Caki2 (cell line): Measurements from ENCODE around the gene DCUN1D5. TPM values are rescaled to one million over a fixed set of nuclear protein-coding genes. Genes with fewer than 3 reads are reported as not detected.
A peak's percentile ranks its signal among the peaks of the same experiment; 100 is the strongest.

Experiments
- DNase-seq: peaks from one replicate; pipeline ENCODE4 v3.0.0-alpha.2; 2015; ENCODE audit warnings: low read depth
- in situ Hi-C: cut with HindIII; loops from 2 replicates; pipeline ENCODE4 v1.10.0; 2016; ENCODE audit warnings: low sequenced_read_pairs, low pct_unique_long_range_greater_than_20kb, mixed read lengths
- total RNA-seq: library from RNA; depleted of rRNA; stranded (reverse); fragments of >200 nt; shearing (Covaris generic); gene quantifications from 2 replicates; pipeline ENCODE4 v1.2.3, GENCODE V29; 2014; ENCODE audit warnings: low replicate concordance; rRNA removed

DCUN1D5 gene
- total RNA-seq: 66.1 and 89.2 TPM in 2 replicates

- in situ Hi-C loops: no loop called here
- peak; percentile 89 for DNase-seq
Observed at GRCh38 chr11:103091801-103092524, at the start of gene DCUN1D5. Gene DCUN1D5, minus strand, starts transcription at chr11:103092160. Its CDS starts 288 bp downstream, at chr11:103091872.

- in situ Hi-C loops: no loop called here
- DNase-seq: no peak
Observed at GRCh38 chr11:103125462-103125861, 33.5 kb upstream of the DCUN1D5 start.

- in situ Hi-C loops: no loop called here
- DNase-seq: no peak
Observed at GRCh38 chr11:103114836-103115235, 22.9 kb upstream of the DCUN1D5 start.

DNA sequence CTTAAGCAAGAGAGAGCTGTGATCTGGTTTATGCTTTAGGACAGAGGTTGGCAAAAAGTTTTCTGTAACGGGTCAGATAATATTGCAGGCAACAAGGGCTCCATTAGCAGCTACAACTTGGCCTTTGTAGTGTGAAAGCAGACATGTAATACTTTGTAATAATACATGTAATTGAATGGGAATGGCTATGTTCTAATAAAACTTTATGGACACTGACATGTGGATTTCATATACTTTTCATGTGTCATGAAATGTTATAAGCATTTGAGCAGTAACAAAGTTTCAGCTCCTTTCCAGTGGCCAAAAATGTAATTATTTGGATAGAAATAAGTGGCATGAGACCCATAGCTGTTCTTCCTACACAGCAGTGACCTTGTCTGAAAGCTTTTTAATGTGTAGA, 20.4 kb upstream of the DCUN1D5 start:
- in situ Hi-C loops: no loop called here
- DNase-seq: no peak

DNA sequence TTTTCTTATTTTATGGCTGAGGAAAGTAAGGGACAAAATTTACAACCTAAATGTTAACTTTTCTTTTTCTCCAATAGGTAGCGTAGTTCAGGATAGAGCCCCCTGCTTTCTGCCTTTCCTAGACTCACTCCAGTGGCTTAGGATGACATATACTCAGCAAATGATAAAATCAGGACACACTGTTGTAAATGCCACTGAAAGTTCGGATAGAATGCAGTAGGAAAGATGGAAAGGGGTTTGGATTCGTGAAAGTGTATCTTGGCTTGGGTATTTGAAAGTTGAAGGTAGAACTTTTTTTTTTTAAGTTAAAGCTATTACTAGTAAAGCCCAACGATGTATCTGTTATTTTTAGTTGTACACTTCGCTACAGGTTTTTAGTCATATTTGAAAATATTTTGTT, 19.4 kb upstream of the DCUN1D5 start:
- in situ Hi-C loops: no loop called here
- DNase-seq: no peak

DNA sequence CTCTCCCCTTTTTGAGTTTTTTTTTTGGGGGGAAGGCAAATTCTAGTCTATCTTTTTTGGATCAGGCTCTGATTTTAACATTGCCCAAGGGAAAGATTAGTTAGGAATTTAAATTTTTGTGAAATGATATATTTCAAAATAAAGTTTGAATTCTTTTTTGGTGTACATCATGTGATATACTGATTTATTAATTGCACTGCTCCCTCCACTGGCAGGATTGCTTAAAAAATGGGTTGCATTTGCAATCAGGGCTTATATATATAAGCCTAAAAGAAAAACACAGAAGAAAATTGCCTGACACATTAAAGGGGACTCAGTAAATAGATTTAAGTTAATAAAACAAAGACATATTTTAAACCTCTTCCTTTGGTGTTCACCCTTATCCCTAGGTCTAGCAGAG, 18.4 kb upstream of the DCUN1D5 start:
- in situ Hi-C loops: no loop called here
- DNase-seq: no peak

- in situ Hi-C loops: no loop called here
- DNase-seq: no peak
Observed at GRCh38 chr11:103109818-103110388, 17.9 kb upstream of the DCUN1D5 start.

DNA sequence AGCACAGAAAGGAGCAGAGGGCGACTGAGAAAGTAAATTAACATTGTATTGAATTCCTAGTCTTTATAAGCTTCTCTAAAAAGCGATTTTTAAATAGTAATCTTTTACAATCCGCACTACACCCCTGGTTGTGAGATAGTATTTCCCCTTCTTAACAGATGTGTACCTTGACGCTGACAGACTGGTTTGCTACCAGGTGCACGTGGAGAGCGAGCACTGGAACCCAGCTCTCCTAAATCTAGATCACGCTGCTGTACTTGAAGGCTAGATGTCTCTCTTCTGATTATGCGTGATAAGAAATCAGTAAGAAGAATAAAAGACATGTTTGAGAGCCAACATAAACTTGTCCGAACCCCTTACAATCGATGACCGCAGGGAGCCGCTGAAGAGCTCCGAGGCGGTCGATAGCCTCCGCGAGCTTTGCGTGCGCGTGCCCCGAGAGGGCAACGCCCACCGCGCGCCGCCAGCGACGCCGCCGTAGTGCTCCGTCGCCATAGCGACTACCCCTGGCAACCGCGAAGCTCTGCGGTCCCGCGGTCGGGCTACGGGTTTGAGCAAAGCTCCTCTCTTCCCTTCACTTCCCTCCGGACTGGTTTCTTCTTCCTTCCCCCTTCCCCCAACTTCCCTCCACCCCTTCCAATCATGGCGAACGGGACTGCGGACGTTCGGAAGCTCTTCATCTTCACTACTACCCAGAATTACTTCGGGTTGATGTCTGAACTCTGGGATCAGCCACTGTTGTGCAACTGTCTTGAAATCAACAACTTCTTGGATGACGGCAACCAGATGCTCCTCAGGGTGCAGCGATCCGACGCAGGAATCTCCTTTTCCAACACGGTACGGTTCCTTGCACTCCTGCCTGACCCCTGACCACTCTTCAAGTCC, 17.2 kb upstream of the DCUN1D5 start, which contains the start of gene DYNC2H1:
Gene DYNC2H1, plus strand, starts transcription at position 494 of the 885 bp plus-strand sequence. Its CDS starts 149 bp downstream, at position 643.
- peak; percentile 81 for DNase-seq
- in situ Hi-C loops: no loop called here

DNA sequence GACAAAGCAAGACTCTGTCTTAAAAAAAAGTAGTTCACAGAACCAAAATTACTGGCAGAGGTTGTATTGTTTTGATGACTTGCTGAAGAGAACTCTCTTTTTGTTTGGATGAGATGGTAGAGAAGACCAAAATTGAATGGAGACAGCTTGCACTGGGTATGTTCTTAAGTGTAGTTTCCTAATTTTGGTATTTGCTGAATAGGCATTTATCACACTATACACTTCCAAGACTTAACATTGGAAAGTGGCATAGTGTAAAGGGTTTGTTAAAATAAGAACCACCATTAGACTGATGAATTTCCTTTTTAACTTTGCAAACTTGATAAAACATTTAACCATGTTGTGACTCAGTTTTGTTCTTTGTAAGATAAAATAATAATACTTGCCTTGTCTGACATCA, 5.3 kb upstream of the DCUN1D5 start:
- in situ Hi-C loops: no loop called here
- no peak for DNase-seq

DNA sequence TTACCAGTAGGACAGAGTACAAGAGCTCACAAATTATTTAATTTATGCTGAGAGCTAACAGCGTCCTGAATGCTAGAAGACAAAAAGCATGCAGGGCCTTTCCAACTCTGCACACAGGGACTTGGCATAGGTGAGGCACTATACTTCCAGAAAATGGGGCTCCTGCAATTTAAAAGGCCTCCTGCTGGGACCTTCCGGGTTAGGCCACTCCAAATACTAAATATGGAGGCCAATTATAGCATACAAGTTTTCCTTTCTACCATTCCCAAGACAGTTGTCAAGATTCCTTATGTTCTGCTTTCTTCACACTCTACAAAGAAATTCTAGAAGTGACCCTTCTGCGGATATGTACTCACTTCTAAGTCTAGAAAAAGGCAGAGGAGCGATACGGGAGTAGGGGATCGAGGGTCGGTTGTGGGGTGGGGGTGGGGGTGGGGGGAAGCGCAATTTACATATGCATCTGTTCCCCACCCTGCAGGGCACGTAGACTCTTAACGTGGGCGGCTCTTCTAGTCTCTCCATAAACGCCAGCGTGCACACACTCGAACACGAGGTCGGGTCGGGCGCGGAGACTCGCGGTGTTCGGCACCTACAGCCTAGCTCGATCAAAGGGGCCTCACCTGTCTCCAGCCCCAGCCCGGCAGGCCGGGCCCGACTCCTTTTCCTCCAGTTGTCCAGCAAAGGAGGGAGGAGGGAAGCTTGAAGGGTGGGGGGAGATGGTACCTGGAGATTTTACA, 728 bp downstream of the DCUN1D5 start:
- in situ Hi-C loops: no loop called here
- peak; percentile 20 for DNase-seq

- in situ Hi-C loops: no loop called here
- DNase-seq: no peak
Observed at GRCh38 chr11:103086461-103086860, 5.5 kb downstream of the DCUN1D5 start.

GRCh38 chr11:103085758-103086365, 6.1 kb downstream of the DCUN1D5 start:
- DNase-seq: no peak
- in situ Hi-C loops: no loop called here

- in situ Hi-C loops: no loop called here
- DNase-seq: no peak
Observed at GRCh38 chr11:103079833-103080232, 12.1 kb downstream of the DCUN1D5 start.

DNA sequence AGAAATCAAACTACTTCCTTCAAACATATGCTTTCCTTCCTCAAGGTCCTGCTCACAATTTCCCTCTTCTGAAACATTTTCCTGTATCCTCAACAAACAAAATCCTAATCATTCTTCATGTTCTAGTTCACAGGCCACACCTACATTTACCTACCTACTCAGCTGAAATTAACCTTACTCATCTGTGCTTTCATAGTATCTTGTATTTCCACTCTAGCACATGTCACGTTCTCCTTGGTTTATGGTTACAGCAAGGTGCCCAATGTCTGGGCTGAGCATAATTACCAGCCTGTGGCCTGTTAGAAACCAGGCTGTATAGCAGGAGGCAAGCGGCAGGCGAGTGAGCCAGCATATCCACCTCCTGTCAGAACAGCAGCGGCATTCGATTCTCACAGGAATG, 13.2 kb downstream of the DCUN1D5 start:
- in situ Hi-C loops: no loop called here
- no peak for DNase-seq

DNA sequence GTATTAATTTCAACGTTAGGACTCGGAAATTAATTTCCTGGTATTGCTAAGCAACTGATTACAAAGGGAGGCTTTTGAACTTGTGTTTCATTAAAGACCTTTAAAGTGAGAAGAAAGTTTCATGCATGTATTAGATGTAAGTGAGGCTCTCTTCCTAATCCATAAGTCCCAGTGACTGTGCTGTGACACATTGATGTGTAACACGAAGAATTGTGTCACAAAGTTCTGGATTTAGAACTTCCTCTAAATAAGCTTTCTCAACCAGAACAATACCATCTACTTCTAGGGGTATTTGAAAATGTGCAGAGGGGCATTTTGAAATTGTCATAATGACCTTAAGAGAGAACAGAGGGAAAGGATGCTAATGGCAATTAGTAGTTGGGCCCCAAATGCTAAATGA, 14.4 kb downstream of the DCUN1D5 start:
- in situ Hi-C loops: no loop called here
- no peak for DNase-seq

DNA sequence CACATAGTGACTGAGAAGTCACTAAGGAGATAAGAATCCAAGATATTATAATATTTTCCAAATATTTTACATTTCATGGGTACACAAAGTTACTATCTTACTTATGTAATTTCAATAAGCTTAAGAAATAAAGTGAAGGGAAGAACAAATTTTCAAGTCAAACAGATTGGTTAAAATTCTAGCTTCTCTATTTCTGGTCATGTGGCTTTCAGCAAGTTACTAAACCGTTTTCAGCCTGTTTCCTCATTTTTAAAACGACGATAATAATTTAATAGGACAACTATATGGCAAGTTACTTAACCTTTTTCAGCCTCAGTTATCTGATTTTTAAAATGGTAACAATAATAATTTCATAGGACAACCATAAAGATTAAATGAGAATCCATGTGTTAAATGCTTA, 15.6 kb downstream of the DCUN1D5 start:
- in situ Hi-C loops: no loop called here
- DNase-seq: no peak

GRCh38 chr11:103071008-103071407, 21.0 kb downstream of the DCUN1D5 start:
- no peak for DNase-seq
- in situ Hi-C loops: no loop called here

DNA sequence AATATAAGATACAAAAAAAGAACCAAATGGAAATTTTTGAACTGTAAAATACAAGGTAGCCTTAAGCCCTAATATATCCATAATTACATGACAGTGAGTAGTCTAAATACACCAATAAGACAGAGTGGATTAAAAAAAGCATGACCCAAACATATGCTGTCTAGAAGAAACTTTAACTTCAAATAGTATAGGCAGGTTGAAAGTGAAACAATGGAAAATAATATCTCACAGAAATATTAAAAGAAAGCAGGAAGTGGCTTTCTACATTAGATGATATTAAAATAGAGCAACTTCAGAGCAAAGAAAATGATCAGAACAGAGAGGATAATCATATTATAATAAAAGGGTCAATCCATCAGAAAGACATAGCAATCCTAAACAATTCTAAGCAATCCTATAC, 21.8 kb downstream of the DCUN1D5 start:
- DNase-seq: no peak
- in situ Hi-C loops: no loop called here
